ENCODE results near the gene SDHAF1.

GRCh38 chr19:36013280-36014011 is 18.5 kb downstream of the SDHAF1 start:
- TF ChIP-seq CTCF (IDR thresholded peaks at IDR 0.05): no peak
- TF ChIP-seq POLR2A (IDR thresholded peaks at IDR 0.05): no peak
- TF ChIP-seq POLR2AphosphoS5 (IDR thresholded peaks at IDR 0.05): no peak

Measured in stomach (tissue), 4 donors.